Right lung (tissue), 5 donors: ENCODE data around the gene TPD52L1. TPM values are rescaled to one million over a fixed set of nuclear protein-coding genes. Genes with fewer than 3 reads are reported as not detected.

ENCODE experiments used
- DNase-seq, 2 donors: peaks; one replicate each; pipeline ENCODE4 v3.0.0-alpha.2; 2013
- polyA plus RNA-seq, 5 donors: library from polyadenylated mRNA; unstranded; fragments of 120-200 nt; gene quantifications; one replicate each; pipeline versions ENCODE4 v1.2.1 to v1.2.3, GENCODE V29; 2013; ENCODE audit warnings: inconsistent platforms in 1 of 5, low replicate concordance in 1 of 5; ENCODE audit not compliant: insufficient read length in 5 of 5, insufficient read depth in 1 of 5

The TPD52L1 gene
- polyA plus RNA-seq, 5 donors, result 74.1 to 119 (median 102) TPM

- DNase-seq, result no peak
Observed at GRCh38 chr6:125232466-125232865, 78.9 kb downstream of the TPD52L1 start.

- DNase-seq, result no peak
Observed at GRCh38 chr6:125233202-125233601, 79.6 kb downstream of the TPD52L1 start.

DNA sequence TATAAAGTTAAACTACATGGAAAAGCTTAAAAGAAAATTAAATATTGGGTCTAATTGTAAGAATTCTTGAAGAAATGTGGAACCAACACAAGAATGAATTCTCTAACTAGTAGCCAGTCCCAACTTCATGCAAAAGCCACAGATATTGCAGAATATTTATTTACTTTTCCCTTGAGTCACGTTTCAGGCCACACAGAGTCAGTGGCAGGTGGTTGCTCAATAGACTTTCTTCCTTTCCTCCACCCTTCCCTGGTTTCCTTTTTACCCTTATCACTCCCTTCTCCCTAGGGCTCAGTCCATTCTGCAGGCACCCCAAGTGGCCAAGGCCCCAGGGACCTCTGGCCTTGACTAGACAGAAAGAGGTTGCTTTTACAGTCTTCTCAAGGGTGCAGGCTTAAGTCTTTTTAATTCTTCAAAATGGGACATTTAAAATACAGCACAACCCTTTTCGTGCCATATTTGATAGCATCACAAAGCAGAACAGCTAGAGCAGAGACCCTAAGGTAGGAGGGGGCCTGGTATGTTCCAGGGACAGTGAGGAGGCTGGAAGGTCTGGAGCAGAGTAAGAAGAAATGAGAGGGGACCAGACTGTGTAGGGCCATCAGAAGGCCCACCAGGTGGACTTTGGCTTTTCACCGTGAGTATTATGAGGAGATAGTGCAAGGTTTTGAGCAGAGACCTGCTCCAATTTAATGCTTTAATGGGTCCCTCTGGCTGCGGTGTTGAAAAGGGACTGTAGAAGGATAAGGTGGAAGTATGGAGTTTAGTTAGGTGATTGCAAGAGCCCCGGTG lies 83.2 kb downstream of the TPD52L1 start:
- no peak for DNase-seq

- no peak for DNase-seq
Observed at GRCh38 chr6:125237764-125238163, 84.2 kb downstream of the TPD52L1 start.

GRCh38 chr6:125245109-125245508 lies 91.5 kb downstream of the TPD52L1 start:
- no peak for DNase-seq

GRCh38 chr6:125245523-125246264 lies 92.1 kb downstream of the TPD52L1 start:
- no peak for DNase-seq

GRCh38 chr6:125246566-125246965 lies 93.0 kb downstream of the TPD52L1 start:
- DNase-seq, result no peak

GRCh38 chr6:125248136-125248535 lies 94.6 kb downstream of the TPD52L1 start:
- no peak for DNase-seq

DNA sequence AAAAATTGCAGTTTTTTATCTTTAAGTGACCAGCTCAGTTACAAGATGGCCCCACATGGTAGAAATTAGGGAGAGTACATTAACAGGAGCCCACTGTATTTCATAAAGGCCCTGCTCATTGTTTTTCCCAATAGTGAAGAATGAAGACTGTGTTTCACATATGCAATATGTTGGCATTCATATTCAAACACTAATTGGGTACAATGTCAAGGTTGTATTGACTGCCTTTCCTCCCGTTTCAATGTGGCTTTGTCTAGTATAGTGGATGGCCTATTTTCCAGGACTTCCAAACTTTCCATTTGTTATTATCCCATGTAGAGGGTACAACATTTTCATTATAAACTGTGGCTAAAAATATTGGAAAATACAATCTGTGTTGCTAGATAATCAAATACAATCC lies 96.9 kb downstream of the TPD52L1 start:
- no peak for DNase-seq

DNA sequence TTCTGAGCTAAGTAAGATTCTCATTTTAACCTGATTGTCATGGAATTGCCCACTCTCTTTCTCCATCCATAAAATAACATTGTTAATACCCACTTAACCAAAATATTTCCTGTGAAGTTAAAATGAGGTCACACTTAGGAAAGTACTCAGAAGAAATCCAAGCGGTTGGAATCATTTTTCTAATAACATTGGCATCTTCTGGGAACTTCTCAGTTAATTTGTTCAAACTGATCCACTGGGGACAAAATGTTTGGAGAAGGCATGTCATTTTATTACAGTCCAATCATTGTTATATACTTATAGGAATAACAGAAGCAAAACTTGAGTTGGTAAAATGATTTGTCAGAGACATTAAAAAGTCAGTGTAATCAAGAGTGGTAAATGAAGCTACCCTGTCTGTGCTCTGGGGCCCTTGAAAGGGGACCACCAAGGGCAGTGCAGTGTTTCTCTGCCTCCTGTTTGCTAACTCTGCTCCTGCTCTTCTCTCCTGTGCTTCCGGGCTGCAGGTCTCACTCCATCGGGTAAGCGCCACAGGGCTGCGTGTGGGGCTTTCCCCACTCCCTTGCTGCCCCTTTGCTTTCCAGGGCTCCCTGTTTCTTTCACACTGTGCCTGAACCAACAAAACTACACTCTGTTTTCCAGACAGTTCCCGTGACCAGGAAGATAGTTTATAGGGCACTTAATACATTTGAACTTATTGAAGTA lies 98.1 kb downstream of the TPD52L1 start:
- no peak for DNase-seq

- DNase-seq, result no peak
Observed at GRCh38 chr6:125252891-125253290, 99.3 kb downstream of the TPD52L1 start.

DNA sequence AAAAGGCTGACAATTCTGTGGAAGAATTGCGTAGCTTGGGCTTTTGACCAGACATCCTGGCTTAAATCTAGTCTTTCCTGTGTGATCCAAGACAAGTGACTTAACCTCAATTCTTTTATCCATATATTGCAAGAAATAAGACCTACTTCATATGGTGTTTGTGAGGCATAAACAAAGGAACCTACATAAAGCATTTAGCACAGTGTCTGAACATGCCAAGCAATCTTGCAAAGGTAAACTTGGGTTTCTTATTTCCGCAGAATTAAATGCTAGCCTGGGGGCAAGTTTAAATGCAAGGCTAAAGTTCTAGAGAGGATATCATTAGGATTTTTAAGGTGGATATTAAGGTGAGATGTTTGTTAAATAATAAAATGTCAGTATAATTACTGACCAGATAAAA lies 100.3 kb downstream of the TPD52L1 start:
- DNase-seq, result no peak

GRCh38 chr6:125254321-125254720 lies 100.7 kb downstream of the TPD52L1 start:
- DNase-seq, result no peak

DNA sequence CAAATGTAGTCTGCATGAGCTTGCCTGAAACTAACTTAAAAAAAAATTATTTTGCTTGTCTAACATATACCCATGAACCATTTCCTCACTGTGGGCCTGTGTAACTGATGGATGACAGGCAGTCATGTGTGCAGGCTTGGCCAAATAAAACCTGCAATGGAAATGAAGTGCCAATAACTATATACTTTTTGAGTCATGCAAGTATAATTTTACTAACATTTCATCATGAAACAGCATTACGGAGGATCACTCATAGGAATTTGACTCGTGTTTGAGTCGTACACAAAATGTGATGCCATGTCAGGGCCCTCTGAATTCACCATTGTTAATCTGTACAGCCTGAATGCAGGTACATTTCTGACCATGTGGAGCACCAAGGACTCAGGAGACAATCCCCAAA lies 101.6 kb downstream of the TPD52L1 start:
- DNase-seq, result no peak

DNA sequence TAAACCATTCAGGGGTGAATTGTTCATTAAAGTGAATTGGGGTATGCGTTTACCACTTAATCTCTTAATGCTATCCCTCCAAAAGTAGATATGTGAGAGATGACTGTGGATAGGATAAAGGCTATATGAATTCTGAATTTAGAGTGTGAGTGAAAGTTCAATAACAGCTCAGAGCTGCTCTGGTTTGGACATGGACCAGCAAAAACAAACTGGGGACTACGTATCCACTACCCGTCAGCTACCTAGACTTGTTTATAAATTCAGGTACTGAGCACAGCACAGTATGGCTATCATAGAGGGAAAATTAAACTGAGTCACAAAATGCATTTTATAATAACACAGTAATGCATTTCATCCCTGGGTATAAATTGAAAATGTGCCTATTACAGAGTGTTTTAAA lies 103.8 kb downstream of the TPD52L1 start:
- DNase-seq, result no peak

GRCh38 chr6:125258651-125259353 lies 105.2 kb downstream of the TPD52L1 start:
- DNase-seq, result no peak

- DNase-seq, result no peak
Observed at GRCh38 chr6:125259354-125259736, 105.8 kb downstream of the TPD52L1 start.

DNA sequence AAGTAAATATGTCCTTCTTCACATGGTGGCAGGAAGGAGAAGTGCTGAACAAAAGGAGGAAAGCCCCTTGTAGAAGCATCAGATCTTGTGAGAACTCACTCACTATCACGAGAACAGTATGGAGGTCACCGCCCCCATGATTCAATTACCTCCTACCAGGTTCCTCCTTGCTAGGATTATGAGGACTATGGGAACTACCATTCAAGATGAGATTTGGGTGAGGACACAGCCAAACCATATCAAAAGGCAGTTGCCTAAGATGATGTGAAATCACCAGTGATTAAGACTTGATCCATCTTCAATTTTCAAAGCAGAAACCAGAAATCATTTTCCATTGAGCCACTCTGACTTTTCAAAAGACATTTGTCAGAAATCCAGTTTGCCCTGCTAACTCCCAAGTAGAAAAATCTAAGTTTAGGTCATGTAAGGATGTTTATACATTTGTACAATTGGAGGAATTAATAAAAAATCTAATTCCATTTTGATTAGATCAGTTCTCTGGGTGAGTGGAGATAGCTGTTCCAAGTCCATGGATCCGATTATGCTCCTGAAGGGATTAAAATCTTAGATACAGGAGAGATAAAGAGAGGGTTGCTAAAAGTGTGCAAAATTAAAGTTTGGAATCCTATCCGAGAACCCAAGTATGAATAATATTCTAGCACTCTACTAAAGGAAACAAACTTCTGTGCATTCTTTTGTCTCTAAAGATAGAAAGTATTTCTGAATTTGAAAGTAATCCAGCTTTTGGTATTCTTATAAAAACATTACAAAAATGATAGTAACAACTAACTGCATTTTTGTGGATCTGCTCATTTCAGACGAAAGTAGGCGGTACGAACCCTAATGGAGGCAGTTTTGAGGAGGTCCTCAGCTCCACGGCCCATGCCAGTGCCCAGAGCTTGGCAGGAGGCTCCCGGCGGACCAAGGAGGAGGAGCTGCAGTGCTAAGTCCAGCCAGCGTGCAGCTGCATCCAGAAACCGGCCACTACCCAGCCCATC lies 108.7 kb downstream of the TPD52L1 start:
- no peak for DNase-seq

- DNase-seq, result no peak
Observed at GRCh38 chr6:125264476-125264875, 110.9 kb downstream of the TPD52L1 start.

DNA sequence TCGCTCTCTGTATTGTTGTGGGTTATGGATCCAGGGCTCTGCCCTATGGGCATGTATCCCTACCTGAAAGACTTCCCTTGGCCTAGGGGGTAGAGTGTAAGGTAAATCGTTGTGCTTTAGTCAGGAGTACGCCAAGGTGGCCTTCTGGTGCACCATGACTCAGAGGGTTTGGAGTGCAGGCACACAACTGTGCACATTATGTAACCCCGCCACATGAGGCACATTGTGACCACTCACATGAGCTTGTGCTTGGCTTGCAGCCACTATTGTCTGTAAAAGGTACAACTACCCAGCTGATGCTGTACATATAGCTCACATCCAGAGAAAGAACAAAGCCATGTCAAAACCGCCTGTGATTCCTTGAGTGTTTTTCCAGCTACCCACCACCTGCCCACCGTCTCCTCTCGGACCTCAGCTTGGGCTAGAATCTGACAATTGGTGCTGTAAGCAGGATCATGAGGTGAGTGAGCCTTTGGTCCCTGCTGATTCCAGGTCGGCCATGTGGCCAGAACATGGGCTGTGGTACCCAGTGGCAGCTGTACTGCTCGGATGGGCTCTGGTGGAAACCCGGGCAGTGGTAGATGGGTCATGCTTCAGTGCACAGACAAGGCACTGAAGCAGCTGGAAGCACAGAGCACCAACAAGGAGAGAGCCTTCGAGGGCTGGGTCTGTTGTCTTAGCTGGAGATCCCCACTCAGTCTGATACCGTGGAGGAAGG lies 114.4 kb downstream of the TPD52L1 start:
- no peak for DNase-seq
